HG03469 (cell line): ENCODE results near the gene PSAP.

ENCODE experiments used
- ATAC-seq: cut with Tn5 transposase; IDR thresholded peaks from one replicate; pipeline ENCODE4 v1.9.1; 2021; ENCODE audit warnings: mild to moderate bottlenecking, moderate library complexity, moderate number of reproducible peaks; ENCODE audit not compliant: unreplicated experiment

PSAP gene

DNA sequence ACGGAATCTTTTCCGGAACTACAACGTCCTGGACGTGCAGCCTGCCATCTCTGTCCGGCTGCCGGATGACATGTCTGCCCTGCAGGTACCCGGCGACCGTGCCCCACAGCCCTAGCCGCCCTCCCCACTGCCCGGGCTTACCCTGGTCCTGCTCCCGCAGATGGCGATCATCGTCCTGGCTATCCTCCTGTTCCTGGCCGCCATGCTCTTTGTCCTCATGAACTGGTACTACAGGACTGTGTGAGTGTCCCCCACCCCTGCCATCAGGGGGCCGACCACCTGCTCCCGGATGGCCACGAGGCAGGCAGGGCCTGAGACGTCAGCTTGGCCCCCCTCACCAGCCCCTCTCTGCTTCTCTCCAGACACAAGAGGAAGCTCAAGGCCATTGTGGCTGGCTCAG, 39.7 kb downstream of the PSAP start:
- ATAC-seq: no peak

DNA sequence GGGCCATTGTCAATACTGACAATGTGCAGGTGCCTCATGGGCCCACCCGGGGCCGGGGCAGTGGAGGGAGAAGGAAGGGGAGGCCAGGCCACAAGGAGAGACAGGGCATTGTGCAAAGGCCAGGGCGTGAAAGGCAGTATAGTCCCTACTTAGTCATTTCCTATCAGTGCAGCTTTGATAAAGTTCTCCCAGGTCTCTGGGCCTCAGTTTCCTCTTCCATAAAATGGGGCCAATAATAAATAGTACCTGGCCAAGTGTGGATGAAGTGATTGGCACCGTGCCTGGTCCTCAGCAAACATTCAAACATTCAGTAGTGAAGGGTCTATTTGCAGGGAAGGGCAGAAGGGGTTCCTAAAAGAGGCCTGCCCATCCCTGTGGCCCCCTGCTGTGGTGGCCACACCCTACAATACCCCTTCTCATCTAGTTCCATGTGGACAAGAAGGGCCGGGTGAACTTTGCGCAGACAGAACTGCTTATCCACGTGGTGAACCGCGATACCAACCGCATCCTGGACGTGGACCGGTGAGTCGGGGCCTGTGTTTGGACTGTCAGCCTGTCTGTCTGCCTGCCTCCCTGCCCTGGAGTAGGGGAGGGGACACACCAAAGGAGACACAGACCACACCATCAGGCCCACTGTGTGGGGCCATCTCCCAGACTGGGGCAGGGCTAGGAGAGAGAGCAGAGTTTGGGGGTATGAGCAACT, 40.9 kb downstream of the PSAP start:
- ATAC-seq: no peak

DNA sequence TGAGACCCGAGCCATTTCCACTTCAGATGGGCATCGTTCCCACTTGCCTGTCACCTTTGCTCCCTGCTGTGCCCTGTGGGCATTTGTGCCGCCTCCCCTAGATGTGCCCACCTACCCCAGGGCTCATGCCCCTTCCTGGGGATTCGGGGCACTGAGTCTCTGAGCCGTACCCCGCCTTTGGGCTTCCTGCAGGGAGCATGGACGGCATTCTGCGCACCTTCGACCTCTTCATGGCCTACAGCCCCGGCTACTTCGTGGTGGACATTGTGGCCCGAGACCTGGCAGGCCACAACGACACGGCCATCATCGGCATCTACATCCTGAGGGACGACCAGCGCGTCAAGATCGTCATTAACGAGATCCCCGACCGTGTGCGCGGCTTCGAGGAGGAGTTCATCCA, 41.4 kb downstream of the PSAP start:
- ATAC-seq: no peak

DNA sequence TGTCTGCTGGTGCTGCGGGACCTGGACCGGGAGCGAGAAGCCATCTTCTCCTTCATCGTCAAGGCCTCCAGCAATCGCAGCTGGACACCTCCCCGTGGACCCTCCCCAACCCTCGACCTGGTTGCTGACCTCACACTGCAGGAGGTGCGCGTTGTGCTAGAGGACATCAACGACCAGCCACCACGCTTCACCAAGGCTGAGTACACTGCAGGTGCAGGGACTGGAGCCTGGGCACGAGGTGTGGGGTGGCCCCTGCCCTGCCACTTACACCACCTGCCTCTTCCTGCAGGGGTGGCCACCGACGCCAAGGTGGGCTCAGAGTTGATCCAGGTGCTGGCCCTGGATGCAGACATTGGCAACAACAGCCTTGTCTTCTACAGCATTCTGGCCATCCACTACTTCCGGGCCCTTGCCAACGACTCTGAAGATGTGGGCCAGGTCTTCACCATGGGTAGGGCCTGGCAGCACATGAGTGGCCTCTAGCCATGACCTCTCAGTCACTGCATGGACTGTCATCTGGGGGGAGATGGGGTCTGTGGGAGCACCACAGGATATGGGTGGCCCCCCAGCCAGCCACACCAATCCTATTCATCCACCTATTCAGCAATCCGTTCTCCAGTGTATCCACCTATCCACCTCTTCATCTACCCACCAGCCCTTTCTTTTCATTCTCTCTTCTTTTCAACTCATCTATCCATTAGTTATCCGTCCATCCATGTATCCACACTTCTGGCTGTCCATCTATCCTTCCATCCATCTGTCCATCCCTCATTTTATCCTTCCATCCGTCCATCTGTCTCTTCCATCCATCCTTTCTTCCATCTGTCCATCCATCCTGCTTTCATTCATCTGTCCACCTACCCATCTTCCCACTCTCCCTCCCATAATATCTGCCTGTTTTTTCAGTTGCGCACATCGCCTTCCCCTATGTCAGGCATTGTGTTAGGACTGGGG, 43.2 kb downstream of the PSAP start:
- ATAC-seq: no peak

DNA sequence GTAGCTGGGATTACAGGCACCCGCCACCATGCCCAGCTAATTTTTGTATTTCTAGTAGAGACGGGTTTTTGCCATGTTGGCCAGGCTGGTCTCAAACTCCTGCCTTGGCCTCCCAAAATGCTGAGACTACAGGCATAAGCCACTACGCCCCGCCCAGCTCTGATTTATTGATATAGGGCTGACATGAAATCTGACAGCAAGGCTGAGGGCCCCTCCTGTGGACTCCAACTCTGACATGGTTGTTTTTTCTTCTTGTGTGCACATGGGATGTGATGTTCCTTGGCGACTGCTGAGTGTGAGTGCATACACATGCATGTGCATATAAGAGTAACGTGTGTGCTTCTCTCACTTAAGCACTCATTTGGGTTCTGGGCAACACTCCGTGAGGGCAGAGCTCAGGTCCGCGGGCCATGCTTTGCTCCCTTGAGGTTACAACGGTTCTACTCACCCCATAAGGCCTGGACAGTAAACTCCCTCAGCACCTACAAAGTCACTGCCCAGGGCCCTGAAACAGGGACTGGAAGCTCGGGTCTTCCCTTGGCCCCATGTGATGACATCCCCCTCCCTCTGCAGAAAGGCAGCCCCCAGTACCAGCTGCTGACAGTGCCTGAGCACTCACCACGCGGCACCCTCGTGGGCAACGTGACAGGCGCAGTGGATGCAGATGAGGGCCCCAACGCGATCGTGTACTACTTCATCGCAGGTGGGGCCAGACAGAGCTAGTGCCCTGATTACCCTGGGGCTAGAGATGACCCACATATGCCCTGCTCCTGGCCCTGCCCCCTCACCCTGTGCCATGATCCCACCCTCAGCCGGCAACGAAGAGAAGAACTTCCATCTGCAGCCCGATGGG, 44.1 kb downstream of the PSAP start:
- ATAC-seq: no peak

DNA sequence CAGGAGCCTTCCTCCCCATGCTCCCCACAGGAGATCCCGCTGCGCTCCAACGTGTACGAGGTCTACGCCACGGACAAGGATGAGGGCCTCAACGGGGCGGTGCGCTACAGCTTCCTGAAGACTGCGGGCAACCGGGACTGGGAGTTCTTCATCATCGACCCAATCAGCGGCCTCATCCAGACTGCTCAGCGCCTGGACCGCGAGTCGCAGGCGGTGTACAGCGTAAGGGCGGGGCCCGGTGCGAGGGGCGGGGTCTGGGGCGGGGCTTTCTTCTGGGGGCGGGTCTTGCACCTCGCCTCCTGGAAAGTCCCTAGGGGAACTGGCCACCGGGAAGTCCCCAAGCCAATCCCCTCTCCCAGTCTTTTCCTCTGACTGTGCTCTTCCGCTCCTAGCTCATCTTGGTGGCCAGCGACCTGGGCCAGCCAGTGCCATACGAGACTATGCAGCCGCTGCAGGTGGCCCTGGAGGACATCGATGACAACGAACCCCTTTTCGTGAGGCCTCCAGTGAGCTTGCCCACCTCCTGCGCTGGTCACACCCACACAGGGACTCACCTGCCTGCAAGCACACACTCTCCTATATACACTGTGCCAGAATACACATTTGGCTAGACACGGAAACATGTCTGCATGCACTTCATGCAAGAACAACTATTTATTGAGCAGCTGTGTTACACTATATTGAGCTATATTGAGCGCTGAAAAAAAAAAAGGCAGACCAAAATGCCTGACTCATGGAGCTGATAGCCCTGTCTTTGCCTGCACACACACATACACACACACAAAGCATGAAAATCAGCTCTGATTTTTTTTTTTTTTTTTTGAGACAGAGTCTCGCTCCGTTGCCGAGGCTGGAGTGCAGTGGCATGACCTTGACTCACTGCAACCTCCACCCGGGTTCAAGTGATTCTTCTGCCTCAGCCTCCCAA, 45.0 kb downstream of the PSAP start:
- no peak for ATAC-seq

DNA sequence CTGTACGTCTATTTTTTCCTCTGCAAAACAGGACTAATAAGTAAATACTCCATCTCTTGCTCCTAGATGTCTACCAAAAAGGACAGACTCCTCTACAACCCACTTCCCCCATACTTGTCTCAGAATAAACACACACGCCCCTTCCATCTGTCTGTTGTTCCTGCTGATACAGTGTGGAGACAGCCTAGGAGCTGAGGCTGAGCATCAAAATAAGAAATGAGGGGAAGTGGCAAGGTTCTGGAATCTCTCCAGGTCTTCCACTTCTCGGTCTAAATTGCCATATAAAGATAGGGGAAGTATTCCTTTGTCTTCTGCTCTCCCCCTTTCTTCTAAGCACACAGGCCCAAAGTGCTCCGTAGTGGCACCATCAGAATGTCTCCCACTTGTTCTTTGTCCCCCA, 47.0 kb downstream of the PSAP start:
- ATAC-seq: no peak

DNA sequence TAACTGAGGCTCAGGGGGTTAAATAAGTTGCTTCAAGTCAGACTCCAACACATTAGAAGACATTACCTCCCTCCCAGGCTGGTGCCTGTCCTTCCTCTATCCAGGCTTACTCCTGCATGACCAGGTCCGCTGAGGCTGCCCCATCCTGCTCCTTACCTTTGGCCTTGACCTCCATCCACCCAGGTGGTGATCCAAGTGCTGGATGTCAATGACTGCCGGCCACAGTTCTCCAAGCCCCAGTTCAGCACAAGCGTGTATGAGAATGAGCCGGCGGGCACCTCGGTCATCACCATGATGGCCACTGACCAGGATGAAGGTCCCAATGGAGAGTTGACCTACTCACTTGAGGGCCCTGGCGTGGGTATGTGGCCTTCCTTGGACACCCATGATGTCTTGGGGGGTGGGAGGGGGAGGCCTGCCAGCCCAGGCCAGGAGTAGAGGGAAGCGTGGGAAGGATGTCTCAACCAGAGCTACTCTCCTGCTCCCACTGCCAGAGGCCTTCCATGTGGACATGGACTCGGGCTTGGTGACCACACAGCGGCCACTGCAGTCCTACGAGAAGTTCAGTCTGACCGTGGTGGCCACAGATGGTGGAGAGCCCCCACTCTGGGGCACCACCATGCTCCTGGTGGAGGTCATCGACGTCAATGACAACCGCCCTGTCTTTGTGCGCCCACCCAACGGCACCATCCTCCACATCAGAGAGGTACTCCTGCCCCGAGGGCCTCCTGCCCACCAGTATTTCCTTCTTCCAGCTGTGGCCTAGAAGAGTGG, 48.1 kb downstream of the PSAP start:
- no peak for ATAC-seq

DNA sequence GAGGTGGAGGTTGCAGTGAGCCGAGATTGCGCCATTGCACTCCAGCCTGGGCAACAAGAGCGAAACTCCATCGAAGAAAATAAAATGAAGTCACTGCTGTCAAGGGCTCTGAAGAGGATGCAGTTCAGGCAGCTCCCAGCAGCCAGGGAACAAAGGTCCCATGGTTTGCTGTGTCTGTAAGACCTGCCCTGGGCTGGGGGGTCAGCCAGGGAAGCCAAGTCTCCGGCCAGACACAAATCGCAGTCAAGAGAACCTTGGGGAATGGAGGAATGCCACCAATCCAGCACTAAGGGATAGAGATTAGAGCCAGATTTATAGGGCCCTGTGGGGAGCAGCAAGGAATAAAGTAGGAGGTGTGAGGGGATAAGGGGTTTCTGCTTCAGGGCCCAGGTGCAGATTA, 48.8 kb downstream of the PSAP start:
- no peak for ATAC-seq

DNA sequence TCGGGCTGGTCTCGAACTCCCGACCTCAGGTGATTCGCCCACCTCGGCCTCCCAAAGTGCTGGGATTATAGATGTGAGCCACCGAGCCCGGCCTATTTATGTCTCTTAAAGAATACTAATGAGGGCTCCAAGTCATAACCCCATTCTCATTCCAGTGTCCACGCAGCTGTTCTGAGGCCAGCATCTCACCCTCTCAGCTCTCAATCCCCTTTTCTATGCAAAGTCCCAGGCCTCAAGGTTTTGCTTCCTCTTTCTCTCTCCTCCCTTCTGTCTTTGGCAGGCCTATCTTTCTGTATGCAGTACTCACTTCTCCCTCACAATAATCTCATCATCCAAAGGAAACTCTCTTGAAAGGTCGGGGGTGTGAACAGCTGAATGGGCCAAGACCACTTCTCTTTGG, 49.7 kb downstream of the PSAP start:
- ATAC-seq: no peak

DNA sequence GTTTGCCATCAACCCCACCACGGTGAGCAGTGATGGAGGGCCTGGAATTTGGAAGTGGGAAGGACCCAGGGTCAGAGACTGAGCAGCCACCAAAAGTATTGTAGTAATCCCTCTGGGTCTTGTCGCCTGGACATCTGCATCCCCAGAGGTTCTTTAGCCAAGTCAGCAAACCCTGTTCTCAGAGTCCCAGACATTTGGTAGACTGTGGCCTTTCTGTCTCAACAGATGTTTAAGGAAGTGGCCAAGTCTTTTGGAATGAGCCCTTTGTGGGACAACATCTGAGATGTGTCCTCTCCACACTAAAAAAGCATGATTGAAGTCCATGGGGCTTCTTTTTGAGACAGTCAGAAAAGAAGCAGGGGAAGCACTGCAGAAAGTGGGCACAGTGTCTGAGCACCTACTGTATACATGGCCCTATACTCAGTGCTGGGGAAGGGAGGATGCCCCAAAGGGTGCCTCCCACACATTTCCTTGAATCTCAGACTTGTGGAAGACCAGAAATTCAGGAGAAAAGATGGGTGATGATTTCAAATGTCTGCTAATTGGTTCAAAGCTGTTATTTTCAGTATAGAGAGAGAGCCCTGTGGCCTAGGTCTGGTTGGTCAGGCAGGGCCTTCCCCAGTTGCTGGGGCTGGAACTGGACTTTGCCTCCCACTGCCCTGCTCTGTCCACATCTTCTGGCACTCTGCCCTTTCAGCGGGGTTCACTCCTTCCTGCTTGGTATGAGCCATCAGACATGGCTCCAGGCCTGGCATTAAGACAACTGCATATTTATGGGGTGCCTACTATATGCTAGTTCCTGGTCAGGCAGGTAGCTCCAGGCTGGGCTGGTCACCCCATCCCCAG, 51.2 kb downstream of the PSAP start:
- ATAC-seq: no peak

DNA sequence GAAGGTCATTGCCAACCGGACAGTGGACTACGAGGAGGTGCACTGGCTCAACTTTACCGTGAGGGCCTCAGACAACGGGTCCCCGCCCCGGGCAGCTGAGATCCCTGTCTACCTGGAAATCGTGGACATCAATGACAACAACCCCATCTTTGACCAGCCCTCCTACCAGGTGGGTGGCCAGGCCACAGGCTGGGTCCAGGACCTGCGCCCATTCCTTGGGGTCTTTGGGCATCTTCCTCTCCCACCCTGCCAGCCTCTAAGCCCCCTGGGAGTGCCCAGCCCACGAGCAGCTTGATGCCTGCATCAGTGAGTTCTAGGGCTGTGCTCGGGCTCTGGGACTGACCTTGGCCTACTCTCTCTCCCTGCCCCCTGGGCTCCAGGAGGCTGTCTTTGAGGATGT, 51.9 kb downstream of the PSAP start:
- no peak for ATAC-seq

DNA sequence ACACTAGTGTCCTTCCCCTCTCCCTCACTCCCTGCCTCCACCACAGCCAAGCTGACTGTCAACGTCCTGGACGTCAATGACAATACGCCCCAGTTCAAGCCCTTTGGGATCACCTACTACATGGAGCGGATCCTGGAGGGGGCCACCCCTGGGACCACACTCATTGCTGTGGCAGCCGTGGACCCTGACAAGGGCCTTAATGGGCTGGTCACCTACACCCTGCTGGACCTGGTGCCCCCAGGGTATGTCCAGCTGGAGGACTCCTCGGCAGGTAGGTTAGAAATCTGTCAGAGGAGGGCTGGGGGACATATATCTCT, 52.8 kb downstream of the PSAP start:
- ATAC-seq: no peak

DNA sequence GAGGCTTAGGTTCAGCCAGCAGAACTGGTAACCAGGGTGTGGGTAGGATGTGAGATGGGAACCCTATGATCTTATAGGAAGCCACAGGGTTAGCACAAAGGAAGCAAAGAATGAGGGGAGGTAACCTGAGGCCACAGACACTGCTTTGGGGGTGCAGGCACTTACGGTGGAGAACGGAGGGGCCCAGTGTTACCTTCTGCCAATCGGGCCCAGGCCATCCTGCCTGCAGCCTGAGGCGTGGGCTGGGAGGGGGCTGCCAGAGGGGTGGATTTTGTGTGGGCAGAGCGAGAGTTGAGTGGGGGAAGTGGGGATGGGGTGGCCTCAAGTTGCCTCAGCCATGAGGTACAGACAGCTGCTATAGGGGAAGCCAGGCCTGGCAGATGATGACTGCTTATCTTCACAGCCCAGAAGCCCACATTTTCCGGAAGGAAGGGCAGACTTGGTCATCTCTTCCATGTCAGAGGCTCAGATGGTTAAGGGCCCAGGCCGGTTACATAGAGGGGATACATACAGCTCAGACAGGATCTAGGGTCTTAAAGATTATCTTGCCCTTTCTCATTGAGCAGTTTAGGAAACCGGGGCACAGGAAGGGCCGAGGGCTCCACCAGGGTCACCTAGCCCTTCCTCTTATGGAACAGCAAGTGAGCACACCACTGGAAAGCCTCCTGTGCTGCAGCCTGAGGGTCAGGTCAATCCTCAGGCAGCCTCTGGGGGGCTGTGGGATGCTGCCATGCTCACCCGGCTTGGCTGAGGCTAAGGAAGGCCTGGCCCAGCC, 53.3 kb downstream of the PSAP start:
- ATAC-seq: no peak

DNA sequence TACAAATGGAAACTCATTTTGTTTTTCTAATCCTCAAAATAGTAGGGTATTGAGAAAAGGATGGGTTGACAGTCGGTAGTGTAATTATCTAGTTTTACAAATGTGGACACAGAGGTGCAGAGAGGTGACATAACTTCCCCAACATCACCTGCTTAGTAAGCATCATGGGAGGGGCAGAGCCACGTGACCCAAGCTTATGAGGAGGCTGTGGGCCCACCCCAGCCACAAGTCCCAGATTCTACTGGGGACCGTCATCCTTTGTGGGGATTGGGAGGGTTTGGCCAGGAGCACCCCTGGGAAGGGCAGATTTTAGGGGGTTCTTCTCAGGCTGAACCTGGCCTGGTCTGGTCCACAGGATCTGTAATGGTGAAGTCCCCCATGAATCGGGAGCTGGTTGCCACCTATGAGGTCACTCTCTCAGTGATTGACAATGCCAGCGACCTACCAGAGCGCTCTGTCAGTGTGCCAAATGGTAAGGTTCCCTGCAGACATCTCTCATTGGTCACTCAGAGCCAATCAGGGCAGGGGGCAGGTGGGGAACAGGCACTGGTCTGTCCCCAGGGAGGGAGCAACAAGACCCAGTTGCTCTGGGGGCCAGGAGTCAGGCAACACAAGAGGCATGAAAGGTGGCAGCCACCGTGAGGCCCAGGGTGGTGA, 54.2 kb downstream of the PSAP start:
- no peak for ATAC-seq

DNA sequence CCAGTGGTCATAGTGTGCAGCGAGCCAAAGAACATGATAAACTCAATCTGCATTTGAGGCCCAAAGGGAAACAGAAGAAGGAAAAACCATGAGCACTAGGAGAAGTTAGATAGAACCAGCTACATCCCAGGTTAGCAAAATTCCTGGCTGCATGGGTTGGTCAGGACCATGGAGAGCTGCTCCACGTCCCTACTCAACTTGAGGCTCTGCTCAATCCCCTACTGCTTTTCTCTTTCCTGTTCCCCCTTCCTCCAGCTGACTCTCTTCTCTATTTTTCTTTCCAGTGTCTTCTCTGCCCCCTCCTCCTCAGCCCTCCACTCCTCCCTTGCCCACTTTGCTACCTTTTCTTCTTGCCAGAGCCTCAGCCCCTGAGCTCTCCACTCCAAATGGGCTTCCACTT, 55.8 kb downstream of the PSAP start:
- ATAC-seq: no peak

DNA sequence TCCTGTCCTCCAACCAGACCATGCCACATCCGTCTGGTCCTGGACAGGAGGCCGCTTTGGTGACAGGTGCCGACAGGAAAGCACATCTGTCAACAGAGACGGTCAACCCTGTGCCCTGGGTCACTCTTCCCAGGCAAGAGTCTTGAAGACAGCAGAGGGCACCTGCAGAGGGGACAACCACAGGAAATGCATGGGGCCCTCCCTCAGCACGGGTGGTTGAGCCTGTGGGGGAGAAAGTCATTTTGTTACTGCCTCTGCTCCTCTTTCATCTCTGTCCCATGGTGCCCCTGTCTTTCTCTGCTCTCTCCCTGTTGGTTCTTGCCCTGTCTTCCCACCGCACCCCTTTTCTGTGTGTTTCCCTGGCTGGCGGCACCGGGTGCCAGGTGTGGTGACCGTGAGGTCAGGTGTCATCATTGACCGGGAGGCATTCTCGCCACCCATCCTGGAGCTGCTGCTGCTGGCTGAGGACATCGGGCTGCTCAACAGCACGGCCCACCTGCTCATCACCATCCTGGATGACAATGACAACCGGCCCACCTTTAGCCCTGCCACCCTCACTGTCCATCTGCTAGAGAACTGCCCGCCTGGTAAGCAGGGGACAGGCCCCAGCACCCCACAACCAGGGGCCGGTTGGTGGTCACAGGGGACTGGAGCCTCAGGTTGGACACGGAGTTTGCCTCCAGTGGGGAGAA, 60.2 kb downstream of the PSAP start:
- ATAC-seq: no peak
